Colon (tissue), 2 donors: ENCODE data around the gene CFLAR.
"Not testable (repeated sequence)": the region's sequence is repeated elsewhere in the genome, so short reads cannot be mapped to it uniquely, and the experiment has no call there.

Source experiments
- FAIRE-seq: peaks from 2 replicates; lab custom pipeline; 2012; peaks lifted over from hg19 to GRCh38; lab: Jason Lieb, UNC
- donor health status: control.
- donor health status: control.

The CFLAR gene

DNA sequence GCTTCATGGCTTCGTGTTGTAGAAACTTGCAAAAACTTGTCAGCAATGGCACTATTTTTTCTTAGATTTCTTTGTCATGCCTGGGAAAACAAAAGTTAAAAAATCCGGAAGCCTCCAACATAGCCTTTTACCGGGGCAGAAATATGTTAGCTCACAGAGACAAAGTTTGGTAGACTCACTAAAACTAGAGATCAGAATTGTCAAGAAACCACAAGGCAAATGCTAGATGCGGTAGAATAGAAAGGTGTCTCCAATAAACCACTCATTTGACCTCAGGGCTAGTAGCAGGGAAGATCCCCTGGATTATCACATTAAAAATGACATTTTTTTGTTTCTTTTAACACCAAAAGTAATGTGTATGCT lies 67.4 kb downstream of the CFLAR start:
- FAIRE-seq = no peak

DNA sequence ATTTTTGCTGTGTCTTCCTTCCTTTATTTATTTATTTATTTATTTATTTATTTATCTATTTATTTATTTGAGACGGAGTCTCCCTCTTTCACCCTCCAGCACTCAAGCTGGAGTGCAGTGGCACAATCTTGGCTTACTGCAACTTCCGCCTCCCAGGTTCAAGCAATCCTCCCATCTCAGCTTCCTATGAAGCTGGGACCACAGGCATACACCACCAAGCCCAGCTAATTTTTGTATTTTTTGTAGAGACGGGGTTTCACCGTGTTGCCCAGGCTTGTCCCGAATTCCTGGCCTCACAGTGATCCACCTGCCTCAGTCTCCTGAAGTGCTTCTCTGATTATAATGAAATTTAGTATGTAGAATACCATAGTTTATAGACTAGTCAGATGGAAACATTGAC lies 67.9 kb downstream of the CFLAR start:
- not testable (repeated sequence) for FAIRE-seq

DNA sequence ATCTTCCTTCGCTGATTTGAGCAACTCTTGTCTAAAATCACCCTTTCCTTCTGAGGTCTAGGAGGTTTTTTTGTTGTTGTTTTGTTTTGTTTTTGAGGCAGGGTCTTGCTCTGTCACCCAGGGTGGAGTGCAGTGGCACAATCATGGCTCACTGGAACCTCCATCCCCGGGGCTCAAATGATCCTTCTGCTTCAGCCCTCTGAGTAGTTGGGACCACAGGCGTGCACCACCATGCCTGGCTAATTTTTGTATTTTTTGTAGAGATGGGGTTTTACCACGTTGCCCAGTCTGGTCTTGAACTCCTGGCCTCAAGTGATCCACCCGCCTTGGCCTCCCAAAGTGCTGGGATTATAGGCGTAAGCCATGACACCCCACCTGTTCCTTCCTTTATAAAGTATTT lies 68.3 kb downstream of the CFLAR start:
- not testable (repeated sequence) for FAIRE-seq

DNA sequence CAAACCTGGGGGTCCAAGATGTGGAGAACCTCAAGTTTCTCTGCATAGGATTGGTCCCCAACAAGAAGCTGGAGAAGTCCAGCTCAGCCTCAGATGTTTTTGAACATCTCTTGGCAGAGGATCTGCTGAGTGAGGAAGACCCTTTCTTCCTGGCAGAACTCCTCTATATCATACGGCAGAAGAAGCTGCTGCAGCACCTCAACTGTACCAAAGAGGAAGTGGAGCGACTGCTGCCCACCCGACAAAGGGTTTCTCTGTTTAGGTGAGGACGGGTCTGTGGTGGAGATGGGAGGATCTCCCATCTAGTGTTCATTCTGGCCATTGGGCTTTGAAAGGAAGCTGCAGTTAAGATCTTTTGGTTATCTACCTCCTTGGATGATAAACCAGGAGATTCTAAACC lies 69.9 kb downstream of the CFLAR start:
- no peak for FAIRE-seq

DNA sequence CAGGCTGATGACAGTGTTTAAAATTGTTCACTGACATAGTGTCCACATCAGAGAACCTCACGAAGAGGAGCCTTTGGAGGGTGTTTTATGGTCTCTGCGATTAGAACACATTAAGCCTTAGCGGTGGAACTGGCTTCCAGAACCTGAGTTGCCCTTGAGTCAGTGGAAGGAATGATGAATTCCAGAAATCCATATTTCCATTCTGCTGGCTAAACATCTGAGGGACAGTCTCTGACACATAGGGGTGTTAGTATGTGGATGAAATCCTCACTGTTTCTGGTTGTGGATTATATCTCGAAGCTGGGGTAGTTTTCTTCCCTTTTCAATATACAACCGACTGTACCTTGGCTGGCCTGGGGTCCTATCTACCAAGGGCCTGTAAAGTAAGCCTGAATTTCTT lies 71.0 kb downstream of the CFLAR start:
- FAIRE-seq = no peak

DNA sequence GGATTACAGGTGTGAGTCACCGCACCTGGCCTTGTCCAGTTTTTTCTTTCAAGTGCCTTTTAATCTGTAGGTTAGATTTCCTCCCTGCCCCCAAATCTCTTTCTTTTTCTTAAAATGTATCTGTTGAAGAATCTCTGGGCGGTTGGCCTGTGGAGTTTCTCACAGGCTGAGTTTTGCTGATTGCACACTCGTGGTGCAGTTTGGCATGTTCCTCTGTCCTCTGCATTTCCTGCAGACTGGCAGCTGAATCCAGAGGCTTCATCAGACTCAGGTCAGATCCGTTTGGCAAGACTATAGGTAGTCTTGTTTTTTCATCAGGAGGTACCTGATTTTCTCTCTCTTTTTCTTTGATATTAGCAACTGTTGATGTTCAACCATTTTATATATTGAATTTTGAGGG lies 72.5 kb downstream of the CFLAR start:
- no peak for FAIRE-seq

DNA sequence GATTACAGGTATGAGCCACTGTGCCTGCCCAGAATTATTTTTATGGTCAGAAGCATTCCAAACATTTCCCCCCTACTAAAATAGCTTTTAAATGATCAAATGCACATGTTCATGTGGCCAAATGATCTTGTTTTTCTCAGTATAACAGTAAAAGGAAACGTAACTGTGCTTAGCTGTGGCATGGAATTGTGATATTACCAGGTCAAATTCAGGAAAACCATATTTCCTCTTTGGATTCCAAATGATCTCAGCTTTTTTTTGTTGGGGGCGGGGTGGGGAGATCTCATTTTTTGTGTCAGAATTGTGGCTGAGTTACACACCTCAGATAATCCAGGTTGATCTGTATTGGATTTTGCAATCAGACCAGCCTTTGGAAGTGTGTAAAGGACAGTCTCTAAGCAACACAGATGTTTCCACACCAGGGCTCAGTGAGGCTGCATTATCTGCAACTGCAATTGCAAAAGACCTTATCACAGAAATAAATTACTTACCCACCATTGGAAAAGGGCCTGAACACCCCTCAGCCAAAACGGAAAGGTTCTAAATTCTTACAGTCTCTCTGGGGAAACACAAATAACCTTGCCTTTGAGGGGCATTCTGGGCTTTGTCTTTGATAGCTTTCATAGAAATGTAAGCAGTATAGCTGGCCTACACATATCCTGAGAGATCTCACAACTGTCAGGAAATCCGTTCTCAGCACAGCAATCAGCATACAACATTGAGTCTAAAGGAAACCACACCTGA lies 75.3 kb downstream of the CFLAR start:
- FAIRE-seq = no peak

DNA sequence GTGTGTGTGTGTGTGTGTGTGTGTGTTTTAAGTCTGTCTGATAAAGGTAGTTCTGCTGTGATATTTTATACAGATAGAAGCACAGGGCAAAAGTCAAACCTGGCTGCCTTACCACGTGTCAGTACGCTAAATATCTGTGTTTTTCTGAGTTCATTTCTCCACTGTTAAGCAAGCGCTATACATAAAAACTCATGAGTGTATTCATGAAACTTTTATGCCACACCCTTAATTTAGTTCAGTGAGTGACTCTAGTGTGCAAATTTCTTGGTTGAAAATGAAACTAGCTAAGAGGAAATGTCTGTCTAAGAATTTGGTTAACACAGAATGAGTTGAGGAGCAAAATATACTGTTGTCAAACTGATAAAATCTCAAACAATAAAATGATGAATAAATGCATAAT lies 78.1 kb downstream of the CFLAR start:
- peak; percentile 91 for FAIRE-seq

DNA sequence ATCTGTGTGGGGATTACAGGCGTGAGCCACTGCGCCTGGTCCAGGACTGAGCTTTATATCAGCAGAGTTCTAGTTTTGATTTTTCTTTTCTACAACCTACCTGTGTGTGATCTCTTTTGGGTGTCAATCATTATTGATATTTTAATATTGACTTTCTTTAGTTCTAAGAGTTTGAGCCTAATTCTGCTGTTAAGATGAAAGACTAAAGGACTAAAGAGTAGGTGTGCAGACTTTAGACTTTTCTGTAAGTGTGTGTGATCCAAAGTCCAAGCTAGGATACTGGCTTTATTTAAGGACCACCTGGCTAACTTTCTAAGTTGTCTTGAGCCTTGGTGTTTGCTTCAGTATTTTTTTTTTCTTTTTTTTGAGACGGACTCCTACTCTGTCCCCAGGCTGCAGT lies 79.4 kb downstream of the CFLAR start:
- no peak for FAIRE-seq

DNA sequence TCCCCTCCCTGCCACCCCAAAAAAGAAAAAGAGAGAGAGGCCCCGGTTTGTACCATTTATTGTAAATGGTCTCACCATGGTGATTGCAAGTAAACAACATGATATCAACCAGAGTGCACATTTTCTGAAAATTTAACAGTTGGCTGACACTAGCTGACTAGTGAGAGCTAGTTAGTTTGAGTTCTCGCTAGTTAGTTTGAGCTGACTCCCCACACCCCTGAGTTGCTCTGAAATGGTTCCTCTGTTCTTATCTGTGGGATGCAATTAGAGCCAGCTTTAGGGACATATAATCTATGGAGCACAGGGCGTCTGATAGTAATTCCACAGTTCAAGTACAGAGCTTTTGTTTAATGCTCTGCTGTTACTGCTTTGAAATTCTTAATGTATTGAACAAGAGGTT lies 80.0 kb downstream of the CFLAR start:
- FAIRE-seq = no peak

DNA sequence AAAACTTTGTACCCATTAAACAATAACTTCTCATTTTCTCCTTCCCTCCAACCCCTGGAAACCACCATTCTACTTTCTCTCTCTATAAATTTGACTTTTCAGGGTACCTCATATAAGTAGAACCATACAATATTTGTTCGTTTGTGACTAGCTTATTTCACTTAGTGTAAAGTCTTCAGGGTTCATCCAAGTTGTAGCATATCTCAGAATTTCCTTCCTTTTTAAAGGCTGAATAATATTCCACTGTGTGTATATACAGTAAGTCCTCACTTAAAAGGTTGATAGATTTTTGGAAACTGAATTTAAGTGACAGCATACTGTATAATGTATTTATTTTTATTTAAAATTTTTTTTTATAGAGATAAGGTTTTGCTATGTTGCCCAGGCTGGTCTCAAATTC lies 80.8 kb downstream of the CFLAR start:
- FAIRE-seq = no peak

DNA sequence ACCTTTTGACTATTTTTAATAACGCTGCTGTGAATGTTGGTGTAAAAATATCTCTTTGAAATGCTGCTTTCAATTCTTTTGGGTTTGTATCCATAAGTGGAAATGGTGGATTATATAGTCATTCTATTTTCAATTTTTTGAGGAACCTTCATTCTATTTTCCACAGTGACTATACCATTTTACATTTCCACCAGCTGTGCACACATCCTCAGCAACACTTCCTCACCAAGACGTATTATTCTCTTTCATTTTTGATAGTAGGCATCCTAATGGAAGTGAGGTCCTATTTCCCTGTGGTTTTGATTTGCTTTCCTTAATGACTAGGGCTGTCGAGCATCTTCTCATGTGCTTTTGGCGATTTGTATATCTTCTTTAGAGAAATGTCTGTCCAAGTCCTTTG lies 81.8 kb downstream of the CFLAR start:
- no peak for FAIRE-seq

DNA sequence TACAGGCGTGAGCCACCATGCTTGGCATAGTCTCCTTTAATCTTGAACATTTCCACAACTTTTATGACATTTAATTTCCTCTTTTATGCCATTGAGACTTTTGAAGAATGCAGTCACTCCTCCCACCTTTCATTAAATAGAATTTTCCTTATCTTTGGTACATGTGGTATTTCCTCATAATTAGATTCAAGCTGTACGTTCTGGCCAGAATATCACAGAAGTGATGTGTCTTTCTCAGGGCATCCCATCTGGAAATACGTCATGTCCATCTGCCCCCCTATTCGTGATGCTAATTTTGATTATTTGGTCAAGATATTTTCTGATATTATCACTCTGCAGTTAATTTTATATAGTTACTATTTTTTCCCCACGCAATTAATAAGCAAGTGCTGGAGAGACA lies 83.9 kb downstream of the CFLAR start:
- no peak for FAIRE-seq

DNA sequence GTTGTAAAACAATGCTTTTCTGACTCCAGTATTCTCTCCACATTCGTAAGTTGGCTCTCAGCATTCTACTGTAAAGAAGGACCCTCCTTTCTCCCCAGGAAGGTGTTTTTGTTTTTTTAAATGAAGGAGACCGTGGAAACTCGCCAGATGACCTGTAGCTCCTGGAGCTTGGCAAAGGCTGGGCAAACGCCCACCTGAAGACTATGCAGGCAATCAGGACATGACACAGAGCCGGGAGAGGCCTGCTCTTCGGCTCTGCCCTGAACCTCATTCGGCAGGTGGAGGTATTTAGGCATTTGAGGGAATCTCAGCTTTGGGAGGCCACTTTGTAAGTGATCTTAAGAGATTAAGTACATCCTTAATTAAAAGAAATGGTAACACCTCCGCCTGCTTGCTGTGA lies 84.4 kb downstream of the CFLAR start:
- FAIRE-seq = no peak

DNA sequence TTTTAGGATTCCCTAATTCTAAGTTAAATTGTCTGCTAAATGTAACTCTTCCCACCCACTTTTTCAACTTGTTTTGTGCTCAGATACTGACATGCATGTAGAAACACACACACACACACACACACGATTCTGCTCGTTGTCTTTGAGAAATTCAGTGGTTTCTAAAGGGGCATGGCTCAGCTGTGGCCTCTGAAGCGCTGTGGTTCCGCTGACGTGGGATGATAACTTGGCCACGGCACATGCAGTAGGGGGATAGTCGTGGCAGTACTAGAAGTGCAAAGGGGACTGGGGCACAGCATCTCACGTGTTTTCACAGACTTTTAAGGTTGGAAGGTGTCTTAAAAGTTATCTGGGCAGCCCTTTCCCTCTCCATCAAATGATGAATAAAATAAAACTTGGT lies 85.4 kb downstream of the CFLAR start:
- no peak for FAIRE-seq

DNA sequence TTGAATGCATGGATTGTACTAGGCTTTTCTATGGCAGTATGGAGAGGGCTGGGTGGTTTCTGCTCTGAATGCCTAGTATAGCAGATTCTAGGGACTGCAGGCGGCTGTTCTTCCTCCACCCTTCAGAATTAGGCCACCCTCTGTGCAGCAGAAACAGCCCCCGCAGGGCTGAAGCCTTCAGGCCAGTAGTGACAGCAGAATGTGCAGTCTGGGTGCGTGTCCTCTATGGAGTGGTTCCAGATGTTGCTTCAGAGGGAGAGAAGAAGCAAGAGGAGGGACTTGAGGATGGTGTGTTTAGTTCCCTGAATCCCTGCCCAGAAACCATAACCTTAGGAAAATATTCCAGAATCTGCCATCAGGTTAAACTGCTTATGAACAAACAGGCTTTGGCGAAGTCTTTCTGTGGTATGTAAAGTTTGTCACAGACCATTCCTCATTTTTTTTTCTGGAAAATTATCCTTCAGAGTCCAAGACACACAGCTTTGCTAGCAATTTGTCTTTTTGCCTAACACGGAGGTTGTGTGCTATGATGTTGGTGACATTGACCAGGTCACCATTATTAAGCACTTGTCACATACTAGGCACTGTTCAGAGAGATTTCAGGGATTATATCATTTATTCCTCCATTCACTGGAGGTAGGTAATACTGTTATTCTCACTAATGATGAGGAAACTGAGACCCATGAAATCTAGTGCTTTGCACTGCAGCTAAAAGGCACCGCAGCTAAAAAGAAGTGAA lies 88.1 kb downstream of the CFLAR start:
- no peak for FAIRE-seq

DNA sequence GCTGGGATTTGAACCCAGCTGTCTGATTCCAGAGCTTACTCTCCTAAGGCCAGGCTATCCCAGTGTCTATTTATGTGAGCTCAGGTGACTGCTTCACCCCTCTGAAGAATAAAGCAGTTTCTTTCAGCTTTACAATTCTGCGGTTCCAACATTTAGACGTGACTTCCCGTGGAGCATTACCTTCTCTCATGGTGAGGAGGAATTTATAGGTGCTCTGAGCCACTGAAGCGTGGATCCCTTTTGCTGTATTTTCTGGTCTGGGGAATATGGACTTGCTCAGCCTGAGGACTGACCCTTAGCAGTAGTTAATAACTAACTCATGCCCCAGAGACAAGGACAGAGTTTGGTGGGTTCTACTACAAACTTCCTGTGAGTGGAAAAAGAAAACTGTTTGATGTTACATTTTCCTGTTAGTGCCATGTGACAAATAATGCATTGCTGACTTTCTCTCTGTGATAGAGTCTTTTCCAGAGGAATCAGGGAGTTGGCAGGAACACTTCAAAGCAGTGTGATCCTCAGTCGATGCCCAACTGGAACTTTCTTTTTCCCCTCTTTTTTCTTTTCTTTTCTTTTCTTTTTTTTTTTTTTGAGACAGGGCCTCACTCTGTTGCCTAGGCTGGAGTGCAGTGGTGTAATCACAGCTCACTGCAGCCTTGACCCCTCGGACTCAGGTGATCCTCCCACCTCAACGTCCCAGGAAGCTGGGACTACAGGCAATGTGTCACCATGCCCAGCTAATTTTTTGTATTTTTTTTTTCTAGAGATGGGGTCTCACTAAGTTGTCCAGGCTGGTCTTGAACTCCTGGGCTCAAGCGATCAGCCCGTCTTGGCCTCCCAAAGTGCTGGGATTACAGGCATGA lies 88.9 kb downstream of the CFLAR start:
- FAIRE-seq = no peak

DNA sequence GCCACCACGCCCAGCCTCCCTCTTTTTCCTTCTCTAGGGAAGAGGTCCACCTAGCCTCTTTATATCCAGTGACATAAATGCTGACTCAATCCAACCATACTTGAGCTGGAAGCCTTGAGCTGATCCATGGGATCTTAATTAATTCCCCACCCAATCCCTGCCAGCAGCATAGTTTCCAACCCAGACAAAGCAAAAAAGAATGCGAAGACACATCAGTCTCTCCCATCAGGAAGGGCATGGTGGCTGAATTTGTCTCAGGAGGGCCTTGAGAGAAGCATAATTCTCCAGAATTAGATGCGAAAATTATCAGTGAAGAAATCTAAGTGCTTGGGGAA lies 89.5 kb downstream of the CFLAR start:
- no peak for FAIRE-seq

DNA sequence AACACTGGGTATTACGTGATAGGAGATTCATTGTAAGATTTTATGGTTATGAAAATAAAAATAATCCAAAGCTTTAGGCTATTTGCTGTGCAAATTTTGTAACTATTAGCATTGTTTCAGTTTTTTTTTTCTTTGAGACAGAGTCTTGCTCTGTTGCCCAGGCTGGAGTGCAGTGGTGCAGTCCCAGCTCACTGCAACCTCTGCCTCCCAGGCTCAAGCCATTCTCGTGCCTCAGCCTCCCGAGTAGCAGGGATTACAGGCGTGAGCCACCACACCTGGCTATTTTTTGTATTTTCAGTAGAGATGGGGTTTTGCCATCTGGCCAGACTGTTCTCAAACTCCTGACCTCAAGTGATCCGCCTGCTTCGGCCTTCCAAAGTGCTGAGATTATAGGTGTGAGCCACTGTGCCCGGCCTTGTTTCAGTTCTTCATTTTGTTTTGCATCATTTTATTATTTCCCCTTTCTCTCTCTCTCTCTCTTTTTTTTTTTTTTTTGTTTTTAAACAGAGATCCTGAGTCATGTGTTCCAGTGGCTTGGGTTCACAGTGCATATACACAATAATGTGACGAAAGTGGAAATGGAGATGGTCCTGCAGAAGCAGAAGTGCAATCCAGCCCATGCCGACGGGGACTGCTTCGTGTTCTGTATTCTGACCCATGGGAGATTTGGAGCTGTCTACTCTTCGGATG lies 92.7 kb downstream of the CFLAR start:
- FAIRE-seq = no peak

DNA sequence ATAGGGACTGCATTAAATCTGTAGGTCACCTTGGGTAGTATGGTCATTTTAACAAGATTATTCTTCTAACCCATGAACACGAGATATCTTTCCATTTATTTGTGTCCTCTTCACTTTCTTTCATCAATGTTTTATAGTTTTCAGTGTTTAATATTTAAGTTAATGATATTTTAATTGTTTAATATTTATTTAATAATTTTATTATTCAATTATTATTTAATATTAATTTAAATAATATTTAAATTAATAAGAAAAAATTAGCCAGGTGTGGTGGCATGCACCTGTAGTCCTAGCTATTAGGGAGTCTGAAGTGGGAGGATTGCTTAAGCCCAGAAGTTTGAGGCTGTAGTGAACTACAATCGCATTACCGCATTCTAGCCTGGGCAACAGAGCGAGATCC lies 100.0 kb downstream of the CFLAR start:
- FAIRE-seq = no peak

DNA sequence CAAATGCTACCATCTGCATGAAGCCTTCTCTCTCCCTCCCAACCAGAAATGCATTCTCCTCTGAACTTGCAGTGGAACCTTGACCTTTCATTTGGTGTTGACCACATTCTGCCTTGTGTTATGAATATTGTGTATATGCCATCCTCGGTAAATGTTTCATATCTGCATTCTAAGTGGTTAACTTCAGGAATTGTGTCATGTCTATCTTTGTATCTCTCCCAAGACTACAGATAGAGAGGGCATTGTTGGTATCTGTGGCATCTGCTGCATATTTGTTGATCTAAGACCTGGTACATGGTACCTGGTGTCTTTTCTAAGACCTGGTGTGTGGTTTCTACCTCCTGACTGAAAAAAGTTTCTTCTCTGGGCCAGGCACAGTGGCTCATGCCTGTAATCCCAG lies 101.0 kb downstream of the CFLAR start:
- FAIRE-seq = no peak

DNA sequence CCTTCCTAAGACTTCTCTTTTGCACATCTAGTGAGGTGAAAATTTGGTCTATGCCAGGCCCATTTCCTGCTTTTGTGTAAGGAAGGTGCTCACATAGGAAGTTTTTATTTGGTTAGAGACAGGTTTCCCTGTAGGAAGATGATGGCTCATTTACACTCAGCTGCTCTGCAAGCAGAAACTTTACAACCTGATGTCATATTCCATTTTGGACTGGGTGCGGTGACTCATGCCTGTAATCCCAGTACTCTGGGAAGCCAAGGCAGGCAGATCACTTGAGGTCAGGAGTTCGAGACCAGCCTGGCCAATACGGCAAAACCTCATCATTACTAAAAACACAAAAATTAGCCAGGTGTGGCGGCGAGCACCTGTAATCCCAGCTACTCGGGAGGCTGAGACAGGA lies 102.8 kb downstream of the CFLAR start:
- FAIRE-seq = no peak
